Measurements from ENCODE around the gene ROR2.

Gene ROR2

GRCh38 chr9:91814201-91814600 is 135.8 kb downstream of the ROR2 start:
- Histone ChIP-seq H3K9me3 (ENCODE audit: insufficient read depth, low read length) (no peaks in the 10 kb centered on the region), H2AFZ (ENCODE audit: low read depth, low read length, severe bottlenecking) (no peak overlapping the region), H3K79me2 (ENCODE audit: insufficient read depth, low read length) (no peaks in the 10 kb centered on the region), H3K4me3 (ENCODE audit: insufficient read depth, low read length, poor library complexity, severe bottlenecking) (no peak overlapping the region), H3K36me3 (ENCODE audit: low read length) (no peaks in the 10 kb centered on the region), H3K4me2 (ENCODE audit: low read depth, low read length, poor library complexity, severe bottlenecking) (no peak overlapping the region), H3K27me3 (ENCODE audit: low read length) (no peaks in the 10 kb centered on the region), H4K20me1 (ENCODE audit: low read depth, low read length) (no peaks in the 10 kb centered on the region), H3K9ac (ENCODE audit: low read length) (no peak overlapping the region), H3K9me2 (replicated peaks; ENCODE audit: insufficient read depth, low read length) (no peaks in the 10 kb centered on the region), H3K27ac (ENCODE audit: low read depth, low read length) (no peak overlapping the region), H3F3A (ENCODE audit: insufficient read depth) (no peaks in the 10 kb centered on the region)
- TF ChIP-seq EZH2phosphoT487 (conservative IDR thresholded peaks at IDR 0.05; ENCODE audit: low read length) (no peak), CTCF (IDR thresholded peaks at IDR 0.05; ENCODE audit: insufficient read depth, low read length, poor library complexity, severe bottlenecking) (no peak)

GRCh38 chr9:91813176-91813795 is 136.7 kb downstream of the ROR2 start:
- no peaks in the 10 kb centered on the region for H4K20me1 ChIP-seq (ENCODE audit: low read depth, low read length)
- H3K4me2 ChIP-seq (ENCODE audit: low read depth, low read length, poor library complexity, severe bottlenecking), result no peak overlapping the region
- H3K9me3 ChIP-seq (ENCODE audit: insufficient read depth, low read length), result no peaks in the 10 kb centered on the region
- no peaks in the 10 kb centered on the region for H3F3A ChIP-seq (ENCODE audit: insufficient read depth)
- H3K4me3 ChIP-seq (ENCODE audit: insufficient read depth, low read length, poor library complexity, severe bottlenecking), result no peak overlapping the region
- H3K36me3 ChIP-seq (ENCODE audit: low read length), result no peaks in the 10 kb centered on the region
- H3K27ac ChIP-seq (ENCODE audit: low read depth, low read length), result no peak overlapping the region
- no peaks in the 10 kb centered on the region for H3K9me2 ChIP-seq (replicated peaks; ENCODE audit: insufficient read depth, low read length)
- no peak overlapping the region for H2AFZ ChIP-seq (ENCODE audit: low read depth, low read length, severe bottlenecking)
- no peaks in the 10 kb centered on the region for H3K27me3 ChIP-seq (ENCODE audit: low read length)
- TF ChIP-seq EZH2phosphoT487 (conservative IDR thresholded peaks at IDR 0.05; ENCODE audit: low read length) (no peak), CTCF (IDR thresholded peaks at IDR 0.05; ENCODE audit: insufficient read depth, low read length, poor library complexity, severe bottlenecking) (no peak)
- H3K79me2 ChIP-seq (ENCODE audit: insufficient read depth, low read length), result no peaks in the 10 kb centered on the region
- H3K9ac ChIP-seq (ENCODE audit: low read length), result no peak overlapping the region

- Histone ChIP-seq H2AFZ (ENCODE audit: low read depth, low read length, severe bottlenecking) (no peak overlapping the region), H3K79me2 (ENCODE audit: insufficient read depth, low read length) (no peaks in the 10 kb centered on the region), H3K36me3 (ENCODE audit: low read length) (no peaks in the 10 kb centered on the region), H3K27ac (ENCODE audit: low read depth, low read length) (no peak overlapping the region), H3K4me3 (ENCODE audit: insufficient read depth, low read length, poor library complexity, severe bottlenecking) (no peak overlapping the region), H4K20me1 (ENCODE audit: low read depth, low read length) (no peaks in the 10 kb centered on the region), H3K4me2 (ENCODE audit: low read depth, low read length, poor library complexity, severe bottlenecking) (no peak overlapping the region), H3K9me3 (ENCODE audit: insufficient read depth, low read length) (no peaks in the 10 kb centered on the region), H3K27me3 (ENCODE audit: low read length) (no peaks in the 10 kb centered on the region), H3K9me2 (replicated peaks; ENCODE audit: insufficient read depth, low read length) (no peaks in the 10 kb centered on the region), H3K9ac (ENCODE audit: low read length) (no peak overlapping the region), H3F3A (ENCODE audit: insufficient read depth) (no peaks in the 10 kb centered on the region)
- TF ChIP-seq EZH2phosphoT487 (conservative IDR thresholded peaks at IDR 0.05; ENCODE audit: low read length), result no peak
- no peak for TF ChIP-seq CTCF (IDR thresholded peaks at IDR 0.05; ENCODE audit: insufficient read depth, low read length, poor library complexity, severe bottlenecking)
These were observed 137.8 kb downstream of the ROR2 start for GRCh38 chr9:91812191-91812590.
